NCI-H1694 treated with DMSO at 0.1 percent for 48 hours (cell line): Measurements from ENCODE around the gene TAF3.
"Not testable (repeated sequence)": the region's sequence is repeated elsewhere in the genome, so short reads cannot be mapped to it uniquely, and the experiment has no call there.

Experiments
- DNase-seq: peaks from one replicate; lab custom pipeline; 2025; lab: John Stamatoyannopoulos, UW

The TAF3 gene

DNA sequence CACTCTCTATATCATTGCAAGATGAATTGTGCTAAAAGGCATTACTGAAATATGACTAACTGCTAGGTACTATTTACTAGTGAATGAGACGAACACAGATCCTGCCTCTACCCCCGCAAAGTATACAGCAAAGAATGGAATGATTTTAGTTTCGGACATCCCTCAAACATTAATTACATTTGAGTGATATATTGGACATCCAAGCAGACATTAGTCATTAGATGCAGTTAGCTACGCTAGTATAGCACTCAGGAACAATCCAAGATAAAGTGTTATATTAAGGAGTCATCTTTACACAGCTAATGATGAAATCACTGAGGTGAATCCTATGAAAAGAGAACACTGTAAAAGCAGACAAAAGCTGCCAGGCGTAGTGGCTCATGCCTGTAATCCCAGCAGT is 7.3 kb upstream of the TAF3 start:
- no peak for DNase-seq

DNA sequence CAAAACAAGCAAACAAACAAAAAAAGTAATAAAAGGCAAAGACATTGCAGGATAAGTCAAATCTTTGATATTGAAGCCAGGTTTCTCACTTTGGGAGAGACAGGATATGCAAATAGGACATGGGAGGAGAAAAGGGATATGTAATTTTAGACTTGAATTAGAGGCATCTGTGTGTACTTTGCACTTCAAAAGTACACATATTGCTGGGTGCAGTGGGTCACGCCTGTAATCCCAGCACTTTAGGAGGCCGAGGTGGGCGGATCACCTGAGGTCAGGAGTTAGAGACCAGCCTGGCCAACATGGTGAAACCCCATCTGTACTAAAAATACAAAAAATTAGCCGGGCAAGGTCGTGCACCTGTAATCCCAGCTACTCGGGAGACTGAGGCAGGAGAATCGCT is 6.6 kb upstream of the TAF3 start:
- DNase-seq: not testable (repeated sequence)

GRCh38 chr10:7813481-7813880 is 4.8 kb upstream of the TAF3 start:
- DNase-seq: no peak

DNA sequence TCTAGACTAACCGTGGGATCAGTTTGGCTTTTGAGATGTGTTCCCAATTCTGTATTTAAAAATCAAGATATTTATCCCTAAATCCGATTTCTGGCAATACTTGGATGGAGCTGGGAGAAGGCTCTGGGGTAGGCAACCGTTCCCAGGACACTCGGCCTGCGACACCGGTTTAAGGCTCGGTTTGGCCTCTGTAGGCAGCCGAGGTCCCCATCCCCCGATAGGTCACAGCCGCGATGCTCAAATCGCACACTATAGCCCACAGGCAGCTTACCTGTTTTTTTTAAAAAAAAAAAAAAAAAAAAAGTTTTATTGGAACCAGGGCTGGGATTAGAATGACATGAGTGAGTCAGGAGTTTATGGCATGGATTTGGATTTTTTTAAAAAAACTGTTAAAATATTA is 729 bp upstream of the TAF3 start:
- DNase-seq: no peak

DNA sequence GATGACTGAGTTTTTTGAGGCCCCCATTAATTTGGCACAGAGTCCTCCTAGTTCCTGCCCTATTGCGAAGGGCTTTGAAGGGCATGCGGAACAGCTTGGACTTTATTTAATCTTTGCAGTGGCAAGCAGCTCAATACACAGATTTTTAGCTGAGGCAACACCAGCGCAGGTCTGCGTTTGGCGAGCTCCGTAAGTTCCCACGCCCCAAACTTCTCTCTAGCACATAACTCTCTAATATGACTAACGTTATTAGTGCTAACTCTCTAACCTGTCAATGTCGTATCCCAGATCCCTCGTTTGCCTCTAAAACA is 366 bp upstream of the TAF3 start:
- DNase-seq: no peak

DNA sequence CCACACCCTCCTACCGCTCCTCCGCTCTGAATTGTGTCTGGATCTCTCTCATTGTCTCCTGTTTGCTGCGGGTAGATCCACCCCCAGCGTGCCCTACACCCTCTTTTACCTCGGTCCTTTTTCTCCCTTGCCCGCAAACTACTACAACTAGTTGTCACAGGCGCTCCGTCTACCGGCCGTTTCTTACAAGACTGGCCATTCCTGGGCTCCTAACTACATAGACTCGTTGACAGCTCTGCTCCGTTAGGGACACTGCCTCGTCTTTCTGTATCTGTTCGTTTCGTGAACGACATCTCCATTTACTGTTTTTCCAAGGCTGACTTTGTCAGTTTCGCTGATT is 786 bp downstream of the TAF3 start:
- DNase-seq: no peak

DNA sequence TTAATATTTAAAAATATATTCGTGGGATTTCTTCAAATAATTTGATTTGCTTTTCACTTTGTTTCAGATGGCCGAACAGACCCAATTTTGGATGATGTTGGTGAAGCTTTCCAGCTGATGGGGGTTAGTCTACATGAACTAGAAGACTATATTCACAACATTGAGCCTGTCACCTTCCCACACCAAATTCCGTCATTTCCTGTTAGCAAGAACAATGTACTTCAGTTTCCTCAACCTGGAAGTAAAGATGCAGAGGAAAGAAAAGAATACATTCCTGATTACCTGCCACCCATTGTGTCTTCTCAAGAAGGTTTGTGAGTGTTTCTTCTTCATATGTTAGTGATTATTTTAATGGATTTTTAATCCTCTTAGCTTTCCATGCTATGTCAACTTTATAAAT is 5.9 kb downstream of the TAF3 start:
- DNase-seq: no peak

DNA sequence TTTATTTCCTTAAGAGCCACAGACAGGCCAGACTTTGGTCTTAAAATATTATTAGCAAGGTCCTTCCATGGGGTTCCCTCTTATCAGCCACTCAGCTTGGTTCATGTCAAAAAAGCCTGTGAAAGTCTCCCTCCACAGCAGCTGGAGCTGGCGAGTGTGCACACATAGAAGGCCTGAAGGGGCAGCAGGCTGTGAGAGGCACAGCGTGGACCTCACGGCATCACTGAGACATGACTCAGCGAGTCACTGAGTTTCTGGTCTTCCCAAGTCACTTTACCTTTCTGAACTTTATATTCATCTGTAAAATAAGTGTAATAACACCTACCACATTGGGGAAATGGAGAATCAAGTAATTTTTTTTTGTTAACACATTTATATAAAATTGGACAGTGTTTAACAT is 8.7 kb downstream of the TAF3 start:
- no peak for DNase-seq

DNA sequence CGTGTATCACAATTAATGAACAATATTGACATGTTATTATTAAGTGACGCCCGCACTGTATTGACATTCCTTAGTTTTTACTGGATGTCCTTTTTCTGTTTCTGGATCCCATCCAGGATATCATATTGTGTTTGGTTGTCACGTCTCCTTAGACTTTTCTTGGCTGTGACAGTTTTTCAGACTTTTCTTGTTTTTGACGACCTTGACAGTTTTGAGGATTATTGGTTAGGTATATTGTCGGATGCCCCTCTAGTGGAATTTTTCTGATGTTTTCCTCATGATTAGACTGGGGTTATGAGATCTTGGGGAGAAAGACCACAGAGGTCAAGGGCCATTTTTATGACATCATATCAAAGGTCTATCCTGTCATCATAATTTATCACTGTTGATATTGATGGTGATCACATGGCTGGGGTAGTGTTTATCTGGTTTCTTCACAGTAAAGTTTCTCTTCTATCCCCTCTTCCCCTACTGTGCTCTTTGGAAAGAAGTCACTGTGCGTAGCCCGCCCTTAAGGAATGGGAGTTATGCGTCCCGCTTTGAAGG is 11.1 kb downstream of the TAF3 start:
- no peak for DNase-seq

DNA sequence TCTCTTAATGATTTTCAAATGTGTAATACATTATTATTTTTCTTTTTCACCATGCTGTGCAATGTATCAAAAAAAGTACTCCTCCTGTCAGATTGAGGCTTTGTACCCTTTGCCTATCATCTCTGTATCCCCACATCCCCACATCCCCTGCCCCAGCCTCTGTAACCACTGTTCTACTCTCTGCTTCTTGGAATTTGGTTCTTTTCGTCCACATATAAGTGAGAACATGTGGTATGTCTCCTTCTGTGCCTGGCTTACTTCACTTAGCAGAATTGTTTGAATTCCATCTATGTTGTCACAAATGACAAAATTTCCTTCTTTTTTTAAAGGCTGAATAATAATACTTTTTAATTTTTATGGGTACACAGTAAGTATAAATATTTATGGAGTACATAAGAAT is 13.8 kb downstream of the TAF3 start:
- no peak for DNase-seq

- DNase-seq: no peak
These were observed 14.9 kb downstream of the TAF3 start for GRCh38 chr10:7833210-7833609.

DNA sequence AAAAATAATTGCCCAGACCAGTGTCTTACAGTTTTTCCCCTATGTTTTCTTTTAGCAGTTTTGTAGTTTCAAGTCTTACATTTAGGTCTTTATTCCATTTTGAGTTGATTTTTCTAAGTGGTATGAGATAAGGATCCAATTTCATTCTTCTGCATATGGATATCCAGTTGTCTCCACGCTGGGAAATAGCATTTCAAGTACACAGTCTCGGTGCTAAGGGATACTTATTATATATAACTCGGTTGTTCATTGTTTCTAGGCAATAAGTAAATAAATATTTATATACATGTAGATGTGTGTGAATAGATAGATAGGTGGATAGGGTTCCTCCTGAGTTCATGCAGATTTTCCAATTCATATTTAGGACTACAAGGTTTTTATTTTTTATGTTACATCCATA is 16.0 kb downstream of the TAF3 start:
- DNase-seq: no peak

DNA sequence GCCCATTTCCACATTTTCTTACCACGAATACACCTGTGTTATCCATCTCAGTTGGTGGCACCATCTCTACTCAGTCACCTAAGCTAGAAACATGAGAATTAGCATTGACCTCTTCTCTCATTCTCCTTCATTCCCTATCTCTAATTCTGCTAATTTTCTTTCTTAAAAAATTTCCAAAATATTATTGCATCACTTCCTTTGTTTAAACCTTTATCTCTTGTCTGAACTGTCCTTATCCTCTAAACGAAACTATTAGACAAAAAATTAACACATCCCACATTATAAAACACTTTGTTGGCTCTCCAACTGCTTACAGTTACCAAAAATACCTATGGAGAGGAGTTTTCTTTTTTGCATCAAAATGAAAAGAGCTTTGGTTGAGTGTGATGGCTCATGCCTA is 18.3 kb downstream of the TAF3 start:
- no peak for DNase-seq

DNA sequence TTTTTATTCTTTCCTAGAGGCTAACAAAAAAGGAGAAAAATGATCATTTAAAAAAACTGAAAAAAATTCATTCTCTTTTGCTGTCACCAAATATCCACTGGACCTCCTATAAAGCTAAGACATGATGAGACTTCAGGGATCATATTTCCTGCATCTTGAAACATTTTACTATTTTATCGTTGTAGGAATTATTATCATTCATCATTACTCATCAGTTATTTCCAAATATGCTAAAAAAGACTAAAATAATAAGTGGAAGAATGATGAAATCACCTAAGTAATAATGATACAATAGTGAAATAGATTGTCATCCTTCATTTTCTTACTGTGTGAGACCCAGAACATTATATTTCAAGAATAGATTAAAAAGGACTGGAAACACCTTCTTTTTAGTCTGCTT is 28.3 kb downstream of the TAF3 start:
- DNase-seq: no peak

DNA sequence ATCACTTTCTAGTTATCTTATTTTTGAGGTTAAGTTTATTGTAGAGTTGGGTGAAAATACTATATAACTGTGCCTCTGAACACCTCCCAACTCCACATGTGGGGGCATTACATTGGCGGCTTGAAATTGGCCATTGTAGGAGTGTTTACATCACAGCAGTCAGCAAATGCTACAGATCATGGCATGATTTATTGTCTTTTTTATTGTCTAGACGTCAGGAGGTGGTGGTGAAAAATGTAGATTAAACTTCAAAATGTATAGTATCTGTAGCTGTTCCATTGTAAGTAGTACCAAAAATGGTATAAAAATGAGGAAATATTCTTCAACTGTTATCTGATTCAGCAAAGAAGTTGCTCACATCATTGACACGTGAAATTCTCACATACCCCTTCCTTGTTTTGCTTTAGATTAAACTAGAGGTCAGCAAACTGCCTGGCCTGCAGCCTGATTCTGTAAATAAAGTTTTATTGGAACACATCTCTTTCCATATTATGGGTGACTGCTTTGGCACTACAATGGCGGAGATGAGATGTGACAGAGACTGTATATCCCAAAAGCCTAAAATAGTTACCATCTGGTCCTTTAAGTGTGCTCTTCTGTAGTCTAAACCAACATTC is 35.0 kb downstream of the TAF3 start:
- no peak for DNase-seq

GRCh38 chr10:7853890-7854289 is 35.6 kb downstream of the TAF3 start:
- no peak for DNase-seq

- DNase-seq: no peak
These were observed 36.9 kb downstream of the TAF3 start for GRCh38 chr10:7855205-7855604.

- DNase-seq: no peak
These were observed 38.4 kb downstream of the TAF3 start for GRCh38 chr10:7856678-7857077.

GRCh38 chr10:7857262-7857661 is 39.0 kb downstream of the TAF3 start:
- no peak for DNase-seq

DNA sequence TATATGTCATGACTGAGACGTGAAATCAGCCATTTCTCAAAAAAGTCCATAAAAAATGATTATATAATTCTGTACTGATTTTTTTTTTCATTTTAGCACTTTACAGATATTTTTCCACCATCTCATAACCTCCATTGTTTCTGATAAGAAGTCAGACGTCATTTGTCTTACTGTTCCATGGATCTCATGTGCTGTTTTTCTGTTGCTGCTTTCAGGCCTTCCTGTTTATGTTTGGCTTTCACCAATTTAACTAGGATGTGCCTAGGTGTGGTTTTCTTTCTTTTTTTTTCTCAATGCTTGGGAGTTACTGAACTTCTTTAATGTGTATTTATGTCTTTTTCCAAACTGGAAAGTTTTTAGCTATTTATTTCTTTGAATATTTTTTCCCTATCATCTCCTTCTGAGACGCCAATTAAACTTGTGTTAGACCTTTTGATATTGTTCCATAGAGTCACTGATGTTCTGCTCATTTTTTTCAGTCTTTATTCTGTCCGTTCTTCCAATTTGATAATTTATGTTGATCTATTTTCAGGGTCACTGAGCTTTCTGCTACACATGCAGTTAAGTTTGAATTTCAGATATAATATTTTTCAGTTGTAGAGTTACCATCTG is 43.3 kb downstream of the TAF3 start:
- no peak for DNase-seq

DNA sequence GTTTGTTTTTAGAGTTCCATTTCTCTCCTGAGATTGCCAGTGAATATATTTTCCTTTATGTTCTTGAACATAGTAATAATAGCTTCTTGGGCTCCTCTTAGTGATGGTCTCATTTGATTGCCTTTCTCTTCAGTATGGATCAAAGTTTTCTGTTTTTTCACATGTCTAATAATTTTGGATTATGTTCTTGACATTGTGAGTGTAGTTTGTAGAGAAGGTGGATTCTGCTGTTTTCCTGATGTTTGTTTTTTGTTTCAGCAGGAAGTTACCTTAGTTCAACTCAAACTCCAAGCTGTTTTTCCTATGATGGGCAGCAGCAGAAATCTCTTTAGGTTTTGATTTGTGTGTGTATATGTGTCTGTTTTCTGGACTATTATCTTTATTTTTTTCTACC is 43.8 kb downstream of the TAF3 start:
- DNase-seq: no peak

GRCh38 chr10:7866176-7866575 is 47.9 kb downstream of the TAF3 start:
- no peak for DNase-seq

GRCh38 chr10:7872041-7872442 is 53.7 kb downstream of the TAF3 start:
- peak; percentile 18 for DNase-seq

DNA sequence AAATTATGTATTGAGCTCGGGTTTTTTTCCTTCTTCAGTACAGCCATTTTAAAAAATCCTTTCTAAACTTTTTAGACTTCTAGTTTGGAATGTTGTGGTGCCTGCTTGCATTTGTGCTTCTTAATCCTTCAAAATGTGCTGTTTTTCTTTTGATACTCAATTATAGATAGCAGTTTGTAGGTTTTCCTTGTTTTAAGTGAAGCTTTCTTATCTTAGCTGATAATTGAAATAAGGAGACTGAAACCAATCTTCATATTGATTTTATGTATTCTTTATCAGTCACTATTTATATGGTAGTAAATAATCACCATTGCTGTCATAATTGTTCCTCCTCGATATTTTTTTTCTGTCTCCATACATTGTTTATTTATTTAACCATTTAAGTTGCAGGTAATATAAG is 56.6 kb downstream of the TAF3 start:
- DNase-seq: no peak
